H1 (cell line): ENCODE results near the gene RBBP6.

Experiments
- EP300 ChIP-seq, 2 experiments: IDR thresholded peaks; 1 replicate in 1 of 2; 2 replicates in 1 of 2; pipeline ENCODE4 v1.6.1; 2011 to 2012; ENCODE audit warnings: low read depth in 2 of 2, low read length in 2 of 2, mild to moderate bottlenecking in 2 of 2, borderline replicate concordance in 1 of 2, inconsistent platforms in 1 of 2, moderate library complexity in 1 of 2
- TAF1 ChIP-seq: IDR thresholded peaks from 2 replicates; pipeline ENCODE4 v1.6.1; 2011; ENCODE audit warnings: mild to moderate bottlenecking, low read depth, low read length

DNA sequence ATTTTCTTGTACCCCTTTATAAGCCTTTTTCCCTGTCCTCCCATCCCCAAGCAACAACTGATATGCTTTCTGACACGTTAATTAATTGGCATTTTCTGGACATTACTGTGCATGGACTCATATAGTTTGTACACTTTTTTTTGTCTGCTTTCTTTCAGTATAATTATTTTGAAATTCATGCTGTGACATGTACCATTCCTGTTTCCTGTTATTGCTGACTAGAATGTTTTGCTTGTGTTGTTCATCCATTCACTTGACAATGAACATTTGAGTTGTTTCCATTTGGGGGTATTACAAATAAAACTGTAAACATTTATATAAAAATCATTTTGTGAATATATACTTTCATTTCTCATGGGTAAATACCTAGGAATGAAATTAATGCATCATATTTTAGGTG lies 50.6 kb downstream of the RBBP6 start:
- no peak for TF ChIP-seq EP300 (IDR thresholded peaks at IDR 0.05; ENCODE audit: borderline replicate concordance in 1 of 2, low read depth in 2 of 2, low read length in 2 of 2)
- no peak for TF ChIP-seq TAF1
